ENCODE results near the gene GPR12.
"Not testable (repeated sequence)": the region's sequence is repeated elsewhere in the genome, so short reads cannot be mapped to it uniquely, and the experiment has no call there.

GPR12 gene

GRCh38 chr13:26743971-26744370, 16.6 kb downstream of the GPR12 start:
- no peak for DNase-seq

- DNase-seq = no peak
Measured at GRCh38 chr13:26742691-26743358, 17.8 kb downstream of the GPR12 start.

- DNase-seq = no peak
Measured at GRCh38 chr13:26735677-26736076, 24.9 kb downstream of the GPR12 start.

GRCh38 chr13:26727633-26728032, 33.0 kb downstream of the GPR12 start:
- no peak for DNase-seq

- no peak for DNase-seq
Measured at GRCh38 chr13:26727122-26727521, 33.5 kb downstream of the GPR12 start.

GRCh38 chr13:26726684-26727083, 33.9 kb downstream of the GPR12 start:
- no peak for DNase-seq

GRCh38 chr13:26723620-26724019, 37.0 kb downstream of the GPR12 start:
- not testable (repeated sequence) for DNase-seq

- DNase-seq = no peak
Measured at GRCh38 chr13:26722321-26722720, 38.3 kb downstream of the GPR12 start.

GRCh38 chr13:26721251-26722121, 39.1 kb downstream of the GPR12 start:
- DNase-seq = peak; percentile 23 to 51

GRCh38 chr13:26719356-26719945, 41.1 kb downstream of the GPR12 start:
- DNase-seq = peak in 1 of 2 donors; percentile 11

GRCh38 chr13:26718872-26719271, 41.7 kb downstream of the GPR12 start:
- DNase-seq = no peak

- DNase-seq = no peak
Measured at GRCh38 chr13:26718146-26718545, 42.4 kb downstream of the GPR12 start.

- no peak for DNase-seq
Measured at GRCh38 chr13:26716984-26717383, 43.6 kb downstream of the GPR12 start.

- DNase-seq = no peak
Measured at GRCh38 chr13:26713341-26713740, 47.2 kb downstream of the GPR12 start.

- no peak for DNase-seq
Measured at GRCh38 chr13:26711211-26711610, 49.4 kb downstream of the GPR12 start.

- DNase-seq = no peak
Measured at GRCh38 chr13:26710166-26710565, 50.4 kb downstream of the GPR12 start.

GRCh38 chr13:26709461-26709860, 51.1 kb downstream of the GPR12 start:
- no peak for DNase-seq

GRCh38 chr13:26708007-26708297, 52.6 kb downstream of the GPR12 start:
- DNase-seq = no peak

GRCh38 chr13:26707122-26708006, 53.2 kb downstream of the GPR12 start:
- peak; percentile 32 to 58 for DNase-seq

- DNase-seq = no peak
Measured at GRCh38 chr13:26706381-26706780, 54.2 kb downstream of the GPR12 start.

- DNase-seq = no peak
Measured at GRCh38 chr13:26705536-26705935, 55.0 kb downstream of the GPR12 start.
